Measurements from ENCODE around the gene DOK5.
"Not testable (repeated sequence)": the region's sequence is repeated elsewhere in the genome, so short reads cannot be mapped to it uniquely, and the experiment has no call there.

The DOK5 gene

DNA sequence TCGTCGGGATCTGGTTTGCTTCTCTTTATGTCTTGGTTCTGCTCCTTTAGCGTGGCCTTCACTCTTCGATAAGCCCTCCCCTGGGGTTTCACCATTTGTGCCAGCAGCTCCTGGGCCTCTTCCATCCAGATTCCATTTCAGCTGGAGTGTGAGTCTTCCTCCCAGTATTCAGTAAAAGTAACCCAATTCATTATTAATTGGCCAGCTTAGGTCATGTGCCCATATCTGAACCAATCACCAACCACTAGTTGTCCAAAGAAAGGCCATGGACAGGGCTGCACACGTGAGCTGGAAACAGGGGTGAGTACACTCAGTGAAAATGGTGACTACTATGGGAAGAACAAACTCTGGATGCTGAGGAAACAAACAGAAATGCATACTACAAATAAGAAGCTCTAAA lies 2.8 kb upstream of the DOK5 start:
- no peak for DNase-seq

DNA sequence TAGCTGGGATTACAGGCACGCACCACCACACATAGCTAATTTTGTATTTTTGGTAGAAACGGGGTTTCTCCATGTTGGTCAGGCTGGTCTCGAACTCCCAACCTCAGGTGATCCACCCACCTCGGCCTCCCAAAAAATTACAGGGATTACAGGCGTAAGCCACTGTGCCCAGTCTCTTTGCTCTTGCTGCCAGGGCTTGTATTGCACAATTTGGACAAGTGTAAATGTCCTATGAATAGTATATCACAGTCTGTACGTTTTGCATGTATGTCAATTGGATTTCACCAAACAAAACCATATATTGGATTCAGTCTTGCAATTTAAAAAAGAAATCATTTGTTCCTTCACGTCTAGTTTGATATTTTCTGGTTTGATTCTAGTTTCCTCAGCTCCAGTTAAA lies 2.1 kb upstream of the DOK5 start:
- DNase-seq, result no peak

DNA sequence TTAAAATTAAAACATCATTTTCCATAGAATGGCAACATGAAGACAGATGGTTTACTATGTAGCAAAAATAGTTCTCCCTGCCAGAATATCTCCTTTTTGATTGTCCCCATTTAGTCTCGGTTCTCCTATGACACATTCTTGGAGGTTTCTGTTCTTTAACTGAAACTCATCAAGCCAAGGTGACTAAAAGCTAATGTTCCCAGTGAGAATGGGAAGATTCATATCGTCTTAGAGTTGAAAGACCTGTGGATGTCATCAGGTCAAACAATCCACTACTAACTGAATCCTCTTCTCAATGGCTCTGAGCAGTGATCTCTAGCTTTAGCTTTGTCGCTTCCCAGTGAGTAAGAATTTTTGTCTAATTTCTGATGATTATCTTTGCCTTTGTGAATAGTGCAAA lies 1.3 kb upstream of the DOK5 start:
- no peak for DNase-seq

DNA sequence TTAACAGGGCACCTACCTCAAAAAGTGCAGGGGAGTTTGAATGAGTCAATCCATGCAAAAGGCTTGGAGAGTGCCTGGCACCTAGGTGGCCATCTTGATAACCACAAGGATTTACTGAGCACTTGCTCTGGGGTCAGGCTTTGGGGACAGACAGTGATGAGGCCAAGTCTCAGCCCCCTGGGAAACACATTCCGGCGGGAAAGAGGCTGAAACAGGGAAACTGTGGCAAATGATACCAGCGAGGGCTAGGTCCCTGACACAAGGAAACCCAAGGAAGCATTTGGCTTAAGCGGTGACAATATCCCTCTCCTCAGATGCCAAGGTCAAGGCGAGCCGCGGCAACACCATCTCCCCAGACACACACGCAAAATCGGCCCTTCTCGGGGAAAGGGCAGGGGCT lies 527 bp upstream of the DOK5 start:
- DNase-seq, result no peak

DNA sequence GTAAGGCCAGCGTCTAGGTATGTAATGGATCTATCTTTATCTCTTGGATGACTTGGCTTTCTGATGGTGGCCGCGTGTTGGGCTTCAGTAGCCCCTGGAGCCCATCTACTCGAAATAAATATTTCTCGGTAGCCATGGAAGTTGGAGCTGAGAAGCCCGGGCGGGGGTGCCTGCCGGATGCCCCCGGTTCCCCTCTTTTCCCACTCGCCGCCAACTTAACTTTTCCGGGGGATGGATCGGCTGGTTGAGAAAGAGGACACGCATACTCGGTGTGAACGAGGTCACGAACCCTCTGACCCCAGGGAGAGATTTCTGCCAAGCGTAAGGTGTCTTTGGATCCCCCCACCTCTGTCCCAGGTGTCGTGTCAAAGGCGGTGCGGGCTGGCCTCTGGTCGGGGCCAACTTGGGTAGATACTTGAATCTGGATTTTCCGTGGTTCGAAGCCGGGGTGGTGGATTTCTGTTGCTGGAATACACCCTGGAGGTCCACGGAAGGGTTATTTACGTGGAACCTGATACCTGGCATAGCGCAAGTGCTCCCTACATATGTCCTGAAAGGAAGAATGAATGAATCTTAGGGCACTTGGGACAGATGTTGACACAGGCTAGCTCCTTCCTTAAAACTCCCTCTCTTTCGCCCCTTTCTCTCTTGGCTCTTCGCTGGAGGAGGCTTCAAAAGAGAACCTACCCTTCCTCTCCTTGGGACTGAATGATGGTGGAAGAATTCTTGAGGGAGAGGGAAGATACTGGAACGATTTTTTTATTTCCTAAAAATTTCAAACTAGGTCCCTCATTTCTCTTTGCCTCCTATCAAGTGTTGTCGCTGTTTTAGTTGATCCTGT lies 996 bp downstream of the DOK5 start:
- no peak for DNase-seq

DNA sequence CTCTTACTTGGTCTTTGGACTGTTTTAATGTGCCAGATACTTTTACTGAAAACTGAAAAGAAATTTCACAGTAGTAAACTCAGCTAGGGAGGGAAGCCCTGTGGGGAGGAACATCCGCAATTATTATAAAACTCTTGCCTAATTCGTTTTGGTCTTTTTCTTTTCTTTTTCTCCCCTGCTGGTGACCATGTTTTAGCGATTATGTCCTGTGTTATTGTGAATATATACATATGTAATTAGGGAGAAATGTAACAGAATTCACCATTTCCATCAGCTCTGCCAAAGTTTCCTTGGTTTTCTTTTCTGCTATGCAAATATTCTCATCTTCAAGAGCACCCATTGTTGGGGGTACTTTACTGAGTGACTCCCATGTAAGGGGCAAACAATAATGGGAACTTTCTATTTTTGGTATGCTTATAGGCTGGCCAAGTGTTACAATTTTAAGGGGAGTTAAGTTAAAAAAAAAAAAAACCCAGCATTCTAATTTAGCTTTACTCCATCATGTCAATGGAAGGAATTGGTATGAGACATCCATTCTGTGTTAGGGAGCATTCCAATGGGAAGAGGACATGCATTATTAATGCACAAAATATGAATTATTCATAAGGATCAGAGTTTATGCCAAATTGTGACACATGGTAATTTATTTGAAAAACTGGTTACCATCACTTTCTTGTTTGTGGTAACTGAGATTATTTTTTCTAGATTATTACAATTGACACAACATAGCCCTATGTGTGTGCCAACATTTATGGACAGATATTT lies 2.0 kb downstream of the DOK5 start:
- no peak for DNase-seq

DNA sequence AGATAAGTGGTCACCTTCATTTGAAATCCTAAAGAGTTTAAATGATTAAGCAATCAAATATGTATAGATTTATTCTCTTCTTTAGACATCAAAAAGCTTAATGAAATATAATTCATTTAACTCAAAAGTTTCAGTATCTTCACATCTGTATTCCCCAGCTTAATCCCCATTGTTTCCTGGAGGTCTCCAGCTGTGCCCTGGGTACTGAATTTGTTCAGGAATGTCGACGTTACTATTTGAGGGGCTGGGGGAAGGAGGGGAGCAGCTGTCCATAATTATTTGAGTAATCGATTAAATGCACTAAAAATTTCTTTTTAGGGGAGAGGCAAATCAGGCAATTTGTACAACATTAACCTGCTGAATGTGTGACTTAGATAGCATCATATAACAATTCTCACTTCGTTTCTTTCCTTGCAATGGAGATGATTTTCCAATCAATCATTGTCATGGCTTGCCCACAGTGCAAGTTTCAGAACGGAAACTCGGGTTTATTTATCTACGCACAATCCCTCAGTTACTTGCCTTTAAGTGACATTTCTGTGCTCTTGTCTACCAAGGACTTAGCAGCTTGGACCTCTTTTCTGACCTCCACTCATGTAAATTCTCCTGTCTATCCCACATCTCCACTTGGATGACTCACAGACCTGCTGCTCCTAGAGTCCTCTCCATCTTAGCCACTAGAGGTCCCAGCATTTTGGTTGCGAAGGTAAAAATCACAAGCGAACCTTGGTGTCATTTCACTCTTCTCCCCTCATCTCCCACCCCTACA lies 3.9 kb downstream of the DOK5 start:
- DNase-seq, result no peak

DNA sequence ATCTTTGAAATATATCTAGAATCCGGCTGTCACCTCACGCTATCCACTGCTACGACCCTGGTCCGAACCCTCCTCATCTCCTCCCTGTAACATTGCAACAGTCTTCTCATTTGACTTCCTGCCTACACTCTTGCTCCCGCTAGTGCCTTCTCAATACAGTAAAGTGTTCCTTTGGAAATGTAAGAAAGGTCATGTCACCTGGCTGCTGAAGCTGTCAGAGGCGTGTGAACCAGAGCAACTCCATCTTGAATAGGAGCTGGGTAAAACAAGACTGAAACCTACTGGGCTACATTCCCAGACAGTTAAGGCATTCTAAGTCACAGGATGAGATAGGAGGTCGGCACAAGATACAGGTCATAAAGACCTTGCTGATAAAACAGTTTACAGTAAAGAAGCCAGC lies 4.5 kb downstream of the DOK5 start:
- DNase-seq, result not testable (repeated sequence)

DNA sequence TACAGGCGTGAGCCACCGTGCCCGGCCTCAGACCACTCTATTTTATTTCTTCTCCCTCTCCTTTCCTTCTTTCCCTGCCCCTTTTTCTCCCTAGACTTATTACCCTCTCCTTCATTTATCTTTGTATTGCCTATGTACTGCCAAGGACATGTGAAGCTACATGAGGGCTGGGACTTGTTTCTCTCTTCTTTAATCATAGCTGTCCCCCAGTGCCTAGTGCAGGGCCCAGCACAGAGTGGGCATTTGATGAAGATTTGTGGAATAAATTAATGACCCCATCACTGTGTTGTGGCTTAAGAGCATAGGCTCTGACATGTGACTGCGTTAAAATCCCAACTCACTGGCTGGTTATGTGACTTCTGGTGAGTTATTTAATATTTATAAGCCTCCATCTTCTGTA lies 6.0 kb downstream of the DOK5 start:
- no peak for DNase-seq

DNA sequence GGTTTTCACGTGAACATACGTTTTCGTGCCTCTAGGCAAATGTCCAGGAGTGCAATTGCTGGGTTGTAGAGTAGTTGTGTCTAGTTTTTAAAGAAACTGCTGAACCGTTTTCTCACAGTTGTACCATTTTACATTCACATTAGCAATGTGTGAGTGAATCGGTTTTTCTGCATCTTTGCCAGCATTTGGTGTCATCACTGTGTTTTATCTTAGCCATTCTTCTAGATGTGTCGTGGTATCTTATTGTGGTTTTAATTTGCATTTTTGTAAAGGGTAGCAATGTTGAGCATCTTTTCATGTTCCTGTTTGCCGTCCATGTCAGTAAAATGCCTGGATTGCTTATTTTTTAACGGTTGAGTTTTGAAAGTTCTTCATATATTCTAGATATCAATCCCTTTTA lies 10.2 kb downstream of the DOK5 start:
- no peak for DNase-seq

DNA sequence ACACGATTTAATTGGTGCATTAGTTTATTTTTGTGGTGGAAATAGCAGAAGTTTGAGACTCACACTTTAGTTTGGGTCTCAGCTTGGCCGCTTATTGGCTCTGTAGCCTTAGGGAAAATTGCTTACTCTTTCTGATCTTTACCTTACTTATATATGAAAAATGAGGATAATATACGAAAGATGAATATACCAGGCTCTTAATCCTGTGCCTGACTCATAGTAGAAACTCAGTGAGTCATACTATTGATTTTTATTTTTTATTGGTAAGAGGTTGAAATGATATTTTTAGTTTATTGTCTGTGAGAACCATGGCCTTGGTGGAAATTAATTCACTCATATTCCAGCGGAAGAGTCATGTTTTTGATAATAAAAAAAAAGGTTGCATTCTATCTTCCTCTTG lies 11.2 kb downstream of the DOK5 start:
- no peak for DNase-seq

DNA sequence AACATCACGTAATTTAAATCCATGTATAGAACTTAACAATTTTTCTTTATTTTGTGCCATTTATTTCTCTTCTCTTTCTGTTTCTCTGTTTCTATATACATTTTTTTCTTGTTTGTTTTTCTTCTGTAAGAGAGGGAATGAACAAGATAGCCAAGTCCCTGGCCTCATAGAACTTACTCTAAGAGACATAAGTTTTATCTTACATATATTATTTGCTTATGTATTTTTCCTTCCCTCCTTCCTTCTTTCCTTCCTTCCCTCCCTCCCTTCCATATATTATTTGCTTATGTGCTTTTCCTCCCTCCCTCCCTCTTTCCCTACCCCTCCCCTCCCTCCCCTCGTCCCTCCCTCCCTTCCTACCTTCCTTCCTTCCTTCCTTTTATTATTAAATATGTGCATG lies 13.0 kb downstream of the DOK5 start:
- DNase-seq, result no peak

DNA sequence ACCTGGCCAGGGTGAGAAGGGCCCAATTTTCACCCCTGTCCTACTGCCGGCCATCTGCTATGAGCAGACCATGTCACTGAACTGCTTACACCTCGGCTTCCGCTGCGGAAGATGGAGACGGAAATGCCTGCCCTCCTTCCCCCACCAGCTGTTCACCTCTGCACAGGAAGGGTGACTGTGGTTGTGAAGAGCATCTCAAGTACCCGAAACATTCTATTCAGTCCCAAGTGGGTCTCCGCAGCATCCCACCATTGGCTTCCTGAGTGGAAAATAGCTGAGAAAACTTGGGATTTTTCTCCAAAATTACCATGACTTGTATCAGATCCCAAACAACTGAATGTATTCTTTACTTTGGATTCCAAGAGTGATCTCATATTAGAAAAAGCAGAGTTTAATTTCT lies 16.1 kb downstream of the DOK5 start:
- no peak for DNase-seq

DNA sequence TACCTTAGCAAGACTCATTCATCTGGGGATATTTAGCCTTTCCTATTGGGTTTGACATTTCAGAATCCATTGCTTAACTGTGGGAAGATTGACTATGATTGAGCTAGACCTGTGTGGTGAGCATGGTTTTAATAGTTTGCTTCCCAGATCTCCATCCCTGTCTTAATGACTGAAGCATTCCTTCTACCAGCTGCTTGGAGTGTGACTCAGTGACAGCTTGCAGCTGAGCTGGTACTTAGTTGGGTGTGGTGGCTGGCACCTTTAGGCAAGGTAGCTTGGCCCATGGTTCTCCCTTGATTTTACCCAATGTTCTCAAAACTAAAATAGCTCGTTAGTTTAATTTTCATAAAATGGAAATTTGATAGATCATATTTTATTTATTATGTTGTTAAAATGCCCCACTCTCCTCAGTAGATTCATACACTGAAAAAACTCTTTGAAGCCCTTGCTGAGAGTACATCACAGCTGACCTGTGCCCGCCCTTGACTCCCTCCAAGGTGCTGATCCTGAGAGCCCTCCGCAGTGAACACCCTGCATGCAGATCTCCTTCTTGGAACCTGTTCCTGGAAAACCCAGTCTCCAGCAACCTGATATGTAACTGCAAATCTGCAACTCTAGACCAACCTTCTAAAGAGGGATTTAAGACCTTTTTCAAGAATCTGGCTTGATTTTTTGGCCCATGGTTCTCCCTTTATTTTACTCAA lies 19.1 kb downstream of the DOK5 start:
- no peak for DNase-seq

DNA sequence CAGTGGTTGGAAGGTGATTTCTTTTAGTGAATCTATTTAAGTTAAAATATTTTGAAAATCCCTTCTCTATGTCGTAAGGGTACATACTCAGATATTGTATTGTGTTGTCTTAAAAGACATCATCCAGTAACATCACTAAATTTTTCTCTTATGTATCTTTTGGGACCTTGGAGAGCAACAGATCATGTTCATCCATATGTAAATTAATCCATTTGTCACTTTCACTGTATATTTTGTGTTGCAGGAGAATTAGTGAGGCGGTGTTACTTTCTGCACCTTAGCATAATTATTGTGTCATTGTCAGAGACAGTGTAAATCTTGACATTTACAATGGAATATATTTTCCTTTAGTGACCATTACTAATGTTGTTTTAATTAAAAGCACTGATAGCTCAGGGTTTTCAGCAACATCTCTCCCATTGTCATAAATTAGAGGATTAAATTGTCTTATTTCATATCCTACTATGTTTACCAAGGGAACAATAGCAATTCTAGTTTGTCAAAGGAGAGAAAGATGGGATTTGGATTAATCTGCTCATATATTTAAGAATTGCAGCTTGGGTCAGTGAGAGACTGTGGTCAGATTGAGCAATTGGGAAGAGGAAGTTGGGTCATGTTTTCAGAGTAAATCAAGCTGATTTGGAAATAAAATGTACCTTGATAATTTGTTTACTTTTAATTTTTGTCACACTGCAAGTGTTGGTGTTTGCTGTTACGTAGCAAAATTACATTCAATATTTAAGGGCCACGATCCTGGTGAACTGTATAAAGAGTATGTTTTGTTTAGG lies 22.7 kb downstream of the DOK5 start:
- no peak for DNase-seq

DNA sequence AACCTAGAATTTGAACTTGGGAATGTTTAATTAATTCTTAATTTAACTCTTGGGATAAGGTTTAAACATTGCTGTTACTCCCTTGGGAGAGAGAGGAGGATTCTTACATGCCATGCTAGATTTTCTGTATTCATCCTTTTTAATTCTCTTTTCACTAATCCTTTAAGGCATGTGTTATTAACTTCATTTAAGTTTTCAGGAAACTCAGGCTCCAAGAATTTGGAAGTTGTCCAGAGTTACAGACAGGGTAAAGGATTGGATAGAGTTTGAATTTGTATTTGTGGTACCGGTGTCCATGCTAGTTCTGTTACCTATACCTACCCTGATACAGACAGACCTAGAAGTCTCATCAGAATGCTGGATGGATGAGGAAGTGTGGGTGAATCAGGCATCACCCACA lies 23.7 kb downstream of the DOK5 start:
- no peak for DNase-seq

DNA sequence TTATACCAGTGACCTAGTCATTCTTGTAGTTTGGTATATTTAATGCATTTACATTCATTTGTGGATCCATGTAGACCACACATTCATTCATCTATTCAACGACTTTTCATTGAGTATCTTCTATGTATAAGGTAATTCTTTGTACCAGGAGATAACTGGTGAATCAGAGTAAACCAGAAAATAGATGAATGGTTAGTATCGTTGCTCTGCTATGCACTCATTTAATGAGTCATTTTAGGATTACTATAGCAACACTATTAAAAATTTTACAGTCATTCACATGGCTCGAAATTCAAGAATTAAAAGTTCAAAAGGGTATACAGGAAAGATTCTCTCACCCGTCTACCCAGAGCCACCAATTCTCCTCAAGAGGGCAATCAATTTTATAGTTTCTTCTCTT lies 26.8 kb downstream of the DOK5 start:
- DNase-seq, result no peak

DNA sequence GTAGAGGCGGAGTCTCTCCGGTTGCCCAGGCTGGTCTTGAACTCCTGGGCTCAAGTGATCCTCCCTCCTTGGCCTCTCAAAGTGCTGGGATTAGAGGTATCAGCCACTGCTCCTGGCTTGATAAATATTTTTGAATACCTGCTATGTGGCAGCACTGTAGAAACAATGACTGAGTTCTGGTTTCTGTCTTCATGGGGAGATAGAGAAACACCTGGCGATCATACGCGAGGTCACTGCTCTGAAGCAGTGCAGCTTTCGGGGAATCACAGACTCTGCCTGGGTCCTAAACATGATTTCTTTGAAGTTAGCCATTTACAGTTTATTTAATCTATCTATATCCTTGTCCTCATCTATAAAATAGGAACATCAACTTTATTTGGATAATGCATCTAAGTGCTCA lies 31.2 kb downstream of the DOK5 start:
- DNase-seq, result no peak

DNA sequence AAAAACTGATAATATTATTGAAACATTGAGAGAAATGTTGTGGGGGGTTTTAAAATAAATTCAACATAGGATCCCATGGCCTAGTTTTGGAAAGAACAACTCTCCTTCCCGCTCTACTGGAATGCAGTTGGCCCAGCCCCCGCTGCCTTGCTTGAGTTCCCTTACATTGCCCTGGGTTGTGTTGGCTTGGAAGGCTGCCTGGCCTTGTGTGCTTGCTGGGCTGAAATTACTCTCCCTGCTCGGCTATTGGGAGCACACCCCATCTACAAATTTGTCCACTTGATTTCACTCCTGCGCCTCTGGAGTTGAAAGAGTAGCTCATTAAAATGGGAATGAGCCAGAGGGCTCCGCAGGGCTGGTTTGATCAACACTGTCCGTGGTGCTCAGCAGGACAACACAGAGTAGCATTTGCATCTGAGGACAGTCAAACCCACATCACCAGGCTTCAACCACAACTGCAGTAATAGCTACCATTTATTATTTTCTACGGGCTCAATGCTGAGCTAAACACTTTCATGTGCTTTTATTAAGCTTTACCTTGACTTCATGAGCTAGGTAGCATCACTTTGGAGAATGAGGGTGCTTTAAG lies 35.2 kb downstream of the DOK5 start:
- no peak for DNase-seq

DNA sequence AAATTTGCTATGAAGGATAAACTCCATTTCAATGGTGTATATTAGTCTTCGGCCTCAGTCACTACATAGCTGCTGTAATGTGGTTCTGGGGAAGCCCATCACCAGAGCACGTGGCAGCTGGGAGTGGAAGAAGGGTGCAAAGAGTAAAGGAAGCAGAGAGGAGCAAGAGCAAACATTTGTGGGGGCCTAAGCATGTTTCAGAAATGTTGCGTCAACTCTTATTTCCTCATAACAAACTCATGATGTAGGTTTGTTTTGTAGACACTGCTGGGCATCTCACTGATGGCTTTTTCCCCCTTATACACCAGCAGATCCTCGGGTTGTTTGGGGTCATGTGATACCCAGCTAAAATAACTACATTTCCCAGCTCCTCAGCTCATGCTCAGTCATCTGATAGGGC lies 37.3 kb downstream of the DOK5 start:
- no peak for DNase-seq

DNA sequence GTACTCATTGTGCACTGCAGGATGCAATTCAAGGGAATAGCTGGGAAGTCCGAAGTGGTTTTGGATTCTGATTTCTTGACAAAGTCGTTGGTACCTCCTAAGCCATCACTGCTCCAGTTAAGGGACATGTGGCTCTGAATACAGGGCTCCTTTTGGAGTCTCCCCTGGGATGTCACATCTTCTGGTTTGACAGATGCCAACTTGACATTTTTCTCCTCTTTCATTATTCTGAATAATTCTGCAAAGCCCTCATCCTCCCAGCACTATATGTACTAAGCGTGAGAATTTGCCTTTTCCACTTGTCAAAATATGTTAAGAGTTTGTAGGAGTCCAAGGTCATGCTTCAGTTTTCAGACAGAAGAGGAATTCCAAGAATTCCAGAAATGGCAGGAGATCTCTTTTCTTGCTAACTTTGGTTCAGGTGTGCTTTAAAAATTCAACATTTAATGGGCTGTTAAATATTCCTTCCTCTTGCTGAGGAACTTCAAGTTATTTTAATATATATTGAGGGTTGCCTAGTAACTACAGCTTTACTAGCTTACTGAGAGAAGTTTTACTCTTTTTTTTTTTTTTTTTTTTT lies 38.7 kb downstream of the DOK5 start:
- no peak for DNase-seq
